H1 (cell line): ENCODE results near the gene CEP68. TPM values are rescaled to one million over a fixed set of nuclear protein-coding genes. Genes with fewer than 3 reads are reported as not detected.

Source experiments
- CTCF ChIA-PET: fragments of 300-600 bp; sonication (Branson Sonifier 250); formaldehyde crosslinking; loops from one replicate; lab custom pipeline; 2021; ENCODE audit not compliant: partially characterized antibody; lab: Charles Lee
- POLR2A ChIA-PET: fragments of 300-600 bp; sonication (Branson Sonifier 250); formaldehyde crosslinking; loops from one replicate; lab custom pipeline; 2021; ENCODE audit warnings: inconsistent platforms; ENCODE audit not compliant: partially characterized antibody; lab: Charles Lee
- DNase-seq, 2 experiments: peaks; one replicate each; pipeline versions ENCODE4 v3.0.0 to v3.0.0-alpha.2; 2010 to 2022; ENCODE audit warnings: low spot score in 2 of 2, low read depth in 1 of 2, mixed read lengths in 1 of 2
- FAIRE-seq: peaks from 2 replicates; lab custom pipeline; 2011; peaks lifted over from hg19 to GRCh38; lab: Jason Lieb, UNC
- H2AFZ ChIP-seq: 2 replicates; pipeline ENCODE4 v1.8.1; 2012; ENCODE audit warnings: low read length, inconsistent platforms
- H2AK5ac ChIP-seq: 2 replicates; pipeline ENCODE4 v1.6.1; 2013; ENCODE audit warnings: low read depth, low read length
- H2BK120ac ChIP-seq: replicated peaks from 2 replicates; pipeline ENCODE3; 2013; ENCODE audit warnings: low read depth, low read length, inconsistent platforms
- H2BK12ac ChIP-seq: 2 replicates; pipeline ENCODE4 v1.6.1; 2013; ENCODE audit warnings: low read depth, low read length
- H2BK15ac ChIP-seq: 2 replicates; pipeline ENCODE4 v1.6.1; 2013; ENCODE audit warnings: low read length
- H2BK20ac ChIP-seq: 2 replicates; pipeline ENCODE4 v1.6.1; 2013; ENCODE audit warnings: low read length
- H2BK5ac ChIP-seq: 2 replicates; pipeline ENCODE4 v1.6.1; 2013; ENCODE audit warnings: low read depth, low read length
- H3K14ac ChIP-seq: 2 replicates; pipeline ENCODE4 v1.6.1; 2013; ENCODE audit warnings: inconsistent platforms; ENCODE audit not compliant: insufficient read length
- H3K18ac ChIP-seq: 2 replicates; pipeline ENCODE4 v1.6.1; 2013; ENCODE audit warnings: low read length; ENCODE audit errors: extremely low read depth
- H3K23ac ChIP-seq: 2 replicates; pipeline ENCODE4 v1.6.1; 2013; ENCODE audit warnings: inconsistent platforms; ENCODE audit not compliant: insufficient read length
- H3K23me2 ChIP-seq: 2 replicates; pipeline ENCODE4 v1.6.1; 2013; ENCODE audit warnings: low read depth, low read length
- H3K27ac ChIP-seq: 2 replicates; pipeline ENCODE4 v1.6.1; 2011; ENCODE audit warnings: low read depth, low read length, inconsistent platforms
- H3K27me3 ChIP-seq, 4 experiments: replicated peaks in 1 of 4; 1 replicate in 1 of 4; 2 replicates in 3 of 4; pipeline versions ENCODE4 v1.6.1 to v1.8.1; 2011 to 2013; ENCODE audit warnings: low read length in 3 of 4, mild to moderate bottlenecking in 3 of 4, inconsistent platforms in 2 of 4, mixed read lengths in 2 of 4, moderate library complexity in 1 of 4; ENCODE audit not compliant: control insufficient read depth in 3 of 4, insufficient read depth in 3 of 4; ENCODE audit errors: extremely low read depth in 1 of 4
- H3K36me3 ChIP-seq, 4 experiments: 2 replicates each; pipeline versions ENCODE4 v1.6.1 to v1.8.1; 2011 to 2013; ENCODE audit warnings: mild to moderate bottlenecking in 4 of 4, low read length in 3 of 4, moderate library complexity in 2 of 4, control low read depth in 1 of 4, inconsistent platforms in 1 of 4; ENCODE audit not compliant: insufficient read depth in 4 of 4, control insufficient read depth in 2 of 4
- H3K4ac ChIP-seq: replicated peaks from 2 replicates; pipeline ENCODE3; 2013; ENCODE audit warnings: low read length, low read depth, mixed read lengths, inconsistent platforms; ENCODE audit not compliant: insufficient read length
- H3K4me1 ChIP-seq, 4 experiments: replicated peaks in 1 of 4; 1 replicate in 1 of 4; 2 replicates in 3 of 4; pipeline versions ENCODE4 v1.6.1 to v1.8.1; 2011 to 2013; ENCODE audit warnings: low read length in 3 of 4, inconsistent platforms in 2 of 4, mixed read lengths in 1 of 4; ENCODE audit not compliant: insufficient read depth in 4 of 4, control insufficient read depth in 3 of 4
- H3K4me2 ChIP-seq, 2 experiments: 2 replicates each; pipeline versions ENCODE4 v1.6.1 to v1.8.1; 2011 to 2013; ENCODE audit warnings: low read depth in 2 of 2, low read length in 2 of 2, control low read depth in 1 of 2, inconsistent platforms in 1 of 2, mild to moderate bottlenecking in 1 of 2; ENCODE audit not compliant: insufficient read depth in 1 of 2
- H3K4me3 ChIP-seq, 4 experiments: fragments of 200-600, 300-600 bp in 1 of 4; sonication (generic), shearing (Covaris generic), sonication (Bioruptor Twin) in 1 of 4; 2 replicates each; pipeline versions ENCODE4 v1.5.1 to v1.8.1; 2011 to 2016; ENCODE audit warnings: low read length in 4 of 4, low read depth in 3 of 4, control low read depth in 2 of 4, inconsistent platforms in 2 of 4, mild to moderate bottlenecking in 2 of 4, mixed read lengths in 1 of 4, moderate library complexity in 1 of 4; ENCODE audit not compliant: insufficient read depth in 2 of 4; ENCODE audit errors: extremely low read depth in 1 of 4
- H3K56ac ChIP-seq: replicated peaks from 2 replicates; pipeline ENCODE3; 2013; ENCODE audit warnings: low read depth, mild to moderate bottlenecking, mixed read lengths, low read length, inconsistent platforms; ENCODE audit not compliant: insufficient read length
- H3K79me1 ChIP-seq: 2 replicates; pipeline ENCODE4 v1.6.1; 2013; ENCODE audit warnings: low read depth, low read length, control low read depth
- H3K79me2 ChIP-seq, 2 experiments: 2 replicates each; pipeline versions ENCODE4 v1.6.1 to v1.8.1; 2012 to 2013; ENCODE audit warnings: low read length in 2 of 2, mild to moderate bottlenecking in 2 of 2, inconsistent platforms in 1 of 2; ENCODE audit not compliant: insufficient read depth in 2 of 2, control insufficient read depth in 1 of 2
- H3K9ac ChIP-seq, 4 experiments: replicated peaks in 1 of 4; 1 replicate in 1 of 4; 2 replicates in 3 of 4; pipeline versions ENCODE4 v1.6.1 to v1.8.1; 2011 to 2013; ENCODE audit warnings: low read depth in 3 of 4, low read length in 3 of 4, control low read depth in 2 of 4, mild to moderate bottlenecking in 2 of 4, moderate library complexity in 2 of 4, inconsistent platforms in 1 of 4; ENCODE audit errors: extremely low read depth in 1 of 4
- H3K9me3 ChIP-seq, 2 experiments: 2 replicates each; pipeline versions ENCODE4 v1.6.1 to v1.8.1; 2012 to 2013; ENCODE audit warnings: mild to moderate bottlenecking in 2 of 2, moderate library complexity in 2 of 2, control low read depth in 1 of 2, inconsistent platforms in 1 of 2, low read depth in 1 of 2, low read length in 1 of 2, mixed read lengths in 1 of 2; ENCODE audit not compliant: insufficient read depth in 2 of 2
- H4K20me1 ChIP-seq, 2 experiments: replicated peaks in 1 of 2; 2 replicates each; pipeline versions ENCODE3 to v1.8.1; 2011 to 2013; ENCODE audit warnings: inconsistent platforms in 2 of 2, low read length in 2 of 2, mild to moderate bottlenecking in 1 of 2; ENCODE audit not compliant: insufficient read depth in 2 of 2, control insufficient read depth in 1 of 2
- H4K5ac ChIP-seq: 2 replicates; pipeline ENCODE4 v1.6.1; 2013; ENCODE audit warnings: low read length, low read depth, mixed read lengths, inconsistent platforms; ENCODE audit not compliant: insufficient read length
- H4K8ac ChIP-seq: 2 replicates; pipeline ENCODE4 v1.8.0; 2013; ENCODE audit warnings: mild to moderate bottlenecking, moderate library complexity, low read length, inconsistent platforms; ENCODE audit not compliant: insufficient read depth; ENCODE audit errors: extremely low read depth
- H4K91ac ChIP-seq: replicated peaks from 2 replicates; pipeline ENCODE3; 2013; ENCODE audit warnings: low read length, mixed read lengths, inconsistent platforms; ENCODE audit not compliant: insufficient read length
- BCL11A ChIP-seq, 2 experiments: IDR thresholded peaks; one replicate each; pipeline ENCODE4 v1.6.1; 2011; ENCODE audit warnings: low read depth in 2 of 2, low read length in 2 of 2, mild to moderate bottlenecking in 2 of 2
- CTCF ChIP-seq, 3 experiments: IDR thresholded peaks; 1 replicate in 2 of 3; 2 replicates in 1 of 3; pipeline versions ENCODE4 v1.5.1 to v1.6.1; 2011; ENCODE audit warnings: low read length in 3 of 3, mild to moderate bottlenecking in 3 of 3, inconsistent platforms in 2 of 3, low read depth in 1 of 3, moderate library complexity in 1 of 3; ENCODE audit not compliant: insufficient read depth in 1 of 3; ENCODE audit errors: control extremely low read depth in 1 of 3
- RAD21 ChIP-seq, 2 experiments: IDR thresholded peaks in 1 of 2; conservative IDR thresholded peaks in 1 of 2; 2 replicates each; pipeline ENCODE4 v1.6.1; 2011; ENCODE audit warnings: low read depth in 2 of 2, low read length in 2 of 2, improper control_type of control experiment in 1 of 2, inconsistent platforms in 1 of 2, mild to moderate bottlenecking in 1 of 2, moderate library complexity in 1 of 2
- WGBS, 2 experiments: shearing (Covaris generic) in 1 of 2; methylation state at CpG; one replicate each; pipeline versions ENCODE4 v1.1.6 to v1.1.7; 2013 to 2015; ENCODE audit warnings: low lambda C conversion rate in 2 of 2, mixed read lengths in 2 of 2, inconsistent platforms in 1 of 2, low coverage in 1 of 2, missing lambda C conversion rate in 1 of 2; ENCODE audit not compliant: insufficient replicate concordance in 2 of 2, insufficient coverage in 1 of 2, insufficient read length in 1 of 2; ENCODE audit errors: extremely low coverage in 1 of 2, missing lambda C conversion rate in 1 of 2; 5-methylcytosine and 5-hydroxymethylcytosine counted together
- polyA plus RNA-seq, 7 experiments: library from polyadenylated mRNA; depleted of rRNA in 3 of 7; stranded (reverse) in 5 of 7; unstranded in 2 of 7; fragments of >200 nt in 5 of 7; fragments of 200-250 nt in 2 of 7; gene quantifications; 1 replicate in 5 of 7; 2 replicates in 1 of 7; 4 replicates in 1 of 7; pipeline versions ENCODE4 v1.2.1 to v1.2.3, GENCODE V29; 2011 to 2013; ENCODE audit warnings: missing spikeins in 2 of 7, mixed read lengths in 2 of 7
- total RNA-seq: library from RNA; stranded (reverse); fragmentation: NEBNext Ultra II Directional; extraction: Animal tissue kit (Norgen Biotek cat#: 25700); gene quantifications from 2 replicates; pipeline ENCODE4 v1.2.1, GENCODE V29; 2021

The CEP68 gene
- total and polyA plus RNA-seq, 2 of the 8 experiments (the other 6 are each of a cell fraction or from before 2014, with no cell fraction given): 23.2 to 24.7 TPM

GRCh38 chr2:65064728-65065552 is 8.7 kb downstream of the CEP68 start:
- no peak overlapping the region for H4K91ac ChIP-seq
- no peaks in the 10 kb centered on the region for H3K23me2 ChIP-seq
- no peak overlapping the region for H4K5ac ChIP-seq
- 0 out of 2 replicates have a peak overlapping the region, but pooled peaks have one; percentile 47 for H2BK15ac ChIP-seq
- WGBS, 2 experiments: 83% methylated on average over 13 of the region's 14 CpGs; no CpG with 5 or more reads in 1 of the 2 experiments
- H3K27me3 ChIP-seq: no peaks in the 10 kb centered on the region
- H3K56ac ChIP-seq: no peak overlapping the region
- no peak overlapping the region for H2BK120ac ChIP-seq
- H2AK5ac ChIP-seq: no peak overlapping the region
- H3K4ac ChIP-seq: no peak overlapping the region
- H3K79me1 ChIP-seq: peaks cover 20% of the 10 kb centered on the region
- peaks cover 16 to 20% of the 10 kb centered on the region in 2 experiments for H4K20me1 ChIP-seq
- no peak overlapping the region for H2BK12ac ChIP-seq
- ChIA-PET CTCF (interaction anchor here (0.6 to 3.7 kb wide), 42 partner anchors 10 to 554 kb away, joined by 3 to 26 read pairs (median 4); partner anchors contain the start of gene CEP68), POLR2A (interaction anchor here (2.2 to 2.7 kb wide), 2 partner anchors 9 kb away, joined by 11 to 17 read pairs; partner anchors contain the start of gene CEP68)
- no peak overlapping the region for H3K4me3 ChIP-seq
- no peak overlapping the region for H3K27ac ChIP-seq
- DNase-seq: no peak
- H3K18ac ChIP-seq: no peak overlapping the region
- no peak overlapping the region for H3K9ac ChIP-seq
- H3K23ac ChIP-seq: no peak overlapping the region
- peaks cover 3 to 76% of the 10 kb centered on the region in 2 experiments; a peak in 3 of 4 replicates for H3K79me2 ChIP-seq
- no peak overlapping the region for H2AFZ ChIP-seq
- H3K4me1 ChIP-seq: no peaks in the 10 kb centered on the region
- FAIRE-seq: no peak
- H2BK20ac ChIP-seq: no peak overlapping the region
- no peak overlapping the region for H4K8ac ChIP-seq
- no peak overlapping the region for H3K4me2 ChIP-seq
- H3K9me3 ChIP-seq: no peaks in the 10 kb centered on the region
- no peak overlapping the region for H2BK5ac ChIP-seq
- no peak overlapping the region for H3K14ac ChIP-seq
- H3K36me3 ChIP-seq: peaks cover 0 to 9% (median 2%) of the 10 kb centered on the region in 4 experiments; a peak in 3 of 8 replicates
- TF ChIP-seq RAD21 (IDR thresholded peaks at IDR 0.05 in 1 of 2, conservative IDR thresholded peaks at IDR 0.05 in 1 of 2; ENCODE audit: low read depth in 2 of 2, low read length in 2 of 2) (peak; percentile 75 to 83), CTCF (IDR thresholded peaks at IDR 0.05; ENCODE audit: control extremely low read depth in 1 of 3, insufficient read depth in 1 of 3, low read depth in 1 of 3, low read length in 3 of 3) (peak in 2 of 3 experiments; percentile 69 to 76; a peak in 3 of 4 replicates), BCL11A (IDR thresholded peaks at IDR 0.05; ENCODE audit: low read depth in 2 of 2, low read length in 2 of 2) (no peak)
